ENCODE data around the gene PGM5. TPM values are rescaled to one million over a fixed set of nuclear protein-coding genes. Genes with fewer than 3 reads are reported as not detected.

PGM5 gene
- total RNA-seq, 1 experiment from 2014 or later, result not detected

DNA sequence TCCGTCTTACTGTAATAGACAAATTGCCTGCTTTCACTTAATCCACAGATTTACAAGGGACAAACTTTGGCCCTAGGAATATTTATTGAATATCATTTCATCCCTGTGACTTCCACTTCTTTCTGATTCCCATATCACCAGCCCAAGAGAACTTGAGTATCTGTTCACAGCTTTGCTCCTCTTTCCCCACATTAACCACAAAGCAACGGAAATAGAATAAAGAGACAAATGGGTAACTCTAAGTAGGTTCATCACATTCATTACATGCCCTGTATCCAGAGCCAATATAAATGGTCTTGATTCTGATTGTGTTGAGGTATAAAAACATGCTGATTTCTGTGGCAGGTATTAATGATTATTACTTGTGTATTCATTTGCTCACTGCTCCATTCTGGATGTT lies 142.4 kb downstream of the PGM5 start:
- Histone ChIP-seq H2BK120ac (ENCODE audit: low read depth, low read length, poor library complexity, severe bottlenecking) (no peak overlapping the region), H2BK5ac (ENCODE audit: insufficient read length, low read length) (no peak overlapping the region), H3K23me2 (ENCODE audit: insufficient read length, low read depth, low read length, poor library complexity, severe bottlenecking) (no peaks in the 10 kb centered on the region), H3K18ac (ENCODE audit: insufficient read length, low read depth, low read length) (no peak overlapping the region), H4K91ac (ENCODE audit: insufficient read length, low read depth, low read length) (no peak overlapping the region), H3K9me3 (ENCODE audit: control insufficient read depth, low read depth, low read length) (no peaks in the 10 kb centered on the region), H3K79me1 (ENCODE audit: insufficient read depth, low read depth, low read length, poor library complexity, severe bottlenecking) (no peaks in the 10 kb centered on the region), H3K79me2 (ENCODE audit: insufficient read depth, low read length) (no peaks in the 10 kb centered on the region), H3K4me1 (ENCODE audit: insufficient read depth, low read length) (no peaks in the 10 kb centered on the region), H3K27ac (ENCODE audit: insufficient read length, low read depth, low read length) (no peak overlapping the region), H4K8ac (replicated peaks; ENCODE audit: insufficient read length, low read depth, low read length) (no peak overlapping the region), H3K9ac (ENCODE audit: extremely low read depth, insufficient read length, low read length) (no peak overlapping the region), H4K20me1 (ENCODE audit: control insufficient read depth, insufficient read depth, insufficient read length) (no peaks in the 10 kb centered on the region), H3K27me3 (ENCODE audit: insufficient read depth, low read length) (peaks cover 5% of the 10 kb centered on the region; the same call in 1 of the 2 replicates), H2AK5ac (ENCODE audit: insufficient read length, low read length) (no peak overlapping the region), H3K23ac (ENCODE audit: insufficient read length, low read depth, low read length) (no peak overlapping the region), H2BK12ac (ENCODE audit: insufficient read length, low read depth, low read length) (no peak overlapping the region), H3K4ac (ENCODE audit: low read depth, low read length) (no peak overlapping the region), H2BK15ac (ENCODE audit: low read depth, low read length) (no peak overlapping the region), H4K5ac (ENCODE audit: insufficient read length, low read depth, low read length) (no peak overlapping the region), H3T11ph (ENCODE audit: low read length) (no peak overlapping the region), H2AFZ (ENCODE audit: low read length) (no peak overlapping the region), H3K14ac (ENCODE audit: insufficient read depth, low read length) (no peak overlapping the region), H3K4me2 (ENCODE audit: insufficient read depth, insufficient read length, low read length) (no peak overlapping the region), H2BK20ac (ENCODE audit: low read depth, low read length, poor library complexity, severe bottlenecking) (no peak overlapping the region), H3K56ac (ENCODE audit: insufficient read length, low read depth, low read length) (no peak overlapping the region)
- H3K4me3 Mint-ChIP-seq, result no peak overlapping the region
- DNase-seq, result no peak
- H3K27me3 Mint-ChIP-seq (ENCODE audit: low read depth), result peaks cover 100% of the 10 kb centered on the region
- peaks cover 0 to 2% of the 10 kb centered on the region in 2 experiments; a peak in 1 of 4 replicates for H3K4me1 Mint-ChIP-seq
- no CpG with 5 or more reads among the region's 2 CpGs for WGBS (ENCODE audit: extremely low coverage, insufficient read length, low lambda C conversion rate)
- no peak overlapping the region for H3K27ac Mint-ChIP-seq
- TF ChIP-seq, protein P1, sequence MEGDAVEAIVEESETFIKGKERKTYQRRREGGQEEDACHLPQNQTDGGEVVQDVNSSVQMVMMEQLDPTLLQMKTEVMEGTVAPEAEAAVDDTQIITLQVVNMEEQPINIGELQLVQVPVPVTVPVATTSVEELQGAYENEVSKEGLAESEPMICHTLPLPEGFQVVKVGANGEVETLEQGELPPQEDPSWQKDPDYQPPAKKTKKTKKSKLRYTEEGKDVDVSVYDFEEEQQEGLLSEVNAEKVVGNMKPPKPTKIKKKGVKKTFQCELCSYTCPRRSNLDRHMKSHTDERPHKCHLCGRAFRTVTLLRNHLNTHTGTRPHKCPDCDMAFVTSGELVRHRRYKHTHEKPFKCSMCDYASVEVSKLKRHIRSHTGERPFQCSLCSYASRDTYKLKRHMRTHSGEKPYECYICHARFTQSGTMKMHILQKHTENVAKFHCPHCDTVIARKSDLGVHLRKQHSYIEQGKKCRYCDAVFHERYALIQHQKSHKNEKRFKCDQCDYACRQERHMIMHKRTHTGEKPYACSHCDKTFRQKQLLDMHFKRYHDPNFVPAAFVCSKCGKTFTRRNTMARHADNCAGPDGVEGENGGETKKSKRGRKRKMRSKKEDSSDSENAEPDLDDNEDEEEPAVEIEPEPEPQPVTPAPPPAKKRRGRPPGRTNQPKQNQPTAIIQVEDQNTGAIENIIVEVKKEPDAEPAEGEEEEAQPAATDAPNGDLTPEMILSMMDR (conservative IDR thresholded peaks at IDR 0.05), result no peak
- H3K36me3 Mint-ChIP-seq (ENCODE audit: insufficient read depth in 1 of 3, low read depth in 3 of 3), result no peaks in the 10 kb centered on the region
- no peaks in the 10 kb centered on the region for H3K9me3 Mint-ChIP-seq
